Stimulated activated naive B cell treated with anti-CD40 and anti-IgM and Interleukin-4, amounts not matched to agents 10 μg/mL and 1 μg/mL and 100 μg/mL, for 72 hours (primary cell): ENCODE data around the gene SNRK.

ENCODE experiments used
- ATAC-seq, 2 donors: fragments of 150-1000 bp; cut with Tn5 transposase; replicated peaks; 2 replicates each; pipeline ENCODE4 v1.10.0; 2021; ENCODE audit warnings: moderate library complexity in 1 of 2
- DNase-seq: peaks from one replicate; pipeline ENCODE4 v3.0.0; 2021
- H3K27ac Mint-ChIP-seq: one replicate; pipeline ENCODE4 v1.8.0; 2022; ENCODE audit warnings: mild to moderate bottlenecking, mixed read lengths
- H3K27me3 Mint-ChIP-seq, 2 donors: one replicate each; pipeline ENCODE4 v1.8.0; 2022; ENCODE audit warnings: mixed read lengths in 2 of 2
- H3K36me3 Mint-ChIP-seq, 2 donors: one replicate each; pipeline ENCODE4 v1.8.0; 2022; ENCODE audit warnings: mixed read lengths in 2 of 2, mild to moderate bottlenecking in 1 of 2
- H3K4me1 Mint-ChIP-seq, 2 donors: one replicate each; pipeline ENCODE4 v1.8.0; 2022; ENCODE audit warnings: mixed read lengths in 2 of 2, mild to moderate bottlenecking in 1 of 2
- H3K4me3 Mint-ChIP-seq, 2 donors: one replicate each; pipeline ENCODE4 v1.8.0; 2022; ENCODE audit warnings: mild to moderate bottlenecking in 2 of 2, mixed read lengths in 2 of 2, moderate library complexity in 1 of 2
- H3K9me3 Mint-ChIP-seq, 2 donors: one replicate each; pipeline ENCODE4 v1.8.0; 2022; ENCODE audit warnings: mixed read lengths in 2 of 2, mild to moderate bottlenecking in 1 of 2

SNRK gene

DNA sequence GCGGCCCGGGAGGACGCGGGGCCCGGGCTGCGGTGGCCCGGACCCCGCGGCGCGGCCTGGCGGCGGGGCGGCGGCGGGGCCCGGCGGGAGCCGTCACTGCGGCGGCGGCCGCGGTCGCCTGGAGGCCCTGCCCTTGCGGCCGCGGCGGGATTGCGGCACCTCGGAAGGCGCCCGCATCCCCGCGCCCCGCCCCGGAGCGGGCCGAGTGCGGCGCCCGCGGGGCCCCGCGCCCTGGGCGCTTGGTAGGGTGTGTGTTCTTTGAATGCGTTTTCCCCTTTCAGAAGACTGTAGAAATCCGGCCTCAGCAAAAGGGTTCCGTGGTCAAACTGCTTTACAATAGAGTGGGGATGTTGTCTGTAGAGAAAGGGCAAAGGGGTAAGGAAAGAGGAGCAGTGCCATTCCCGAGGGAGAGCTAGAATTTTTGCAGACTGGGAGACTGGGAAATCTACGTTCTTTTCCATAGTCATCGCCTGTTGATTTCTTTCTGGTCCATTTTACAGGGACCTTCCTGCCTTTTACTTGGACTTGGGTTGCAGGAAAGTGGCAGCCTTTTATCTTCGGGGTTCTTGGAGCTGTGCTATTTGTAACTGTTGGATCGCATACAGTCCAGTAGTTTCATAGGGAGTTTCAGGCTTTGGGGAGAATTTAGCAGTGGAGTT, 630 bp downstream of the SNRK start:
- H3K27ac Mint-ChIP-seq: peak overlapping the region; percentile 21
- H3K4me3 Mint-ChIP-seq: peak overlapping the region; percentile 81 to 90
- H3K27me3 Mint-ChIP-seq: peaks cover 0 to 4% of the 10 kb centered on the region in 2 donors
- H3K4me1 Mint-ChIP-seq: peaks cover 30 to 46% of the 10 kb centered on the region in 2 donors
- DNase-seq (no peak), ATAC-seq (peak; percentile 30 to 47)
- peaks cover 11 to 13% of the 10 kb centered on the region in 2 donors for H3K36me3 Mint-ChIP-seq
- H3K9me3 Mint-ChIP-seq: no peaks in the 10 kb centered on the region

DNA sequence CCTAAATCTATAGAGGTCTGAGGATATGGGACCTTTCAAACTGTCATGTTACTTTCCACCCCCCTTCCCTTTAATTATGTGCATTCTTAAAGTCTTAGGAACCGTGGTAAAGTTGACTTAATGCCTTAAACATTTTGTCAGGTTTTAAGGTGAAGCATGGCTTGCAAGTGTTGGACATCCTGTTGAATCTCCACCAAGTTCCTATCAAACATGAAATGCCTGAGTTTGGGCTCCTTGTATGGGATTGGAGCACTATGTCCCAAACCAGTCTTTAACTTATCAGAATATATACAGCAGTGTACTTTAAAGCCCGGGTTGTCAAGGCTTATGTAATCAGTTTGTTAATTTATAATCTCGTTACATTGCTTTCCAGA, 1.1 kb downstream of the SNRK start:
- Mint-ChIP-seq H3K9me3 (no peaks in the 10 kb centered on the region), H3K36me3 (peaks cover 11 to 14% of the 10 kb centered on the region in 2 donors), H3K4me3 (peak overlapping the region; percentile 81 to 90), H3K27ac (peak overlapping the region; percentile 21), H3K27me3 (peaks cover 0 to 4% of the 10 kb centered on the region in 2 donors), H3K4me1 (peaks cover 32 to 50% of the 10 kb centered on the region in 2 donors)
- DNase-seq (no peak), ATAC-seq (no peak)

- Mint-ChIP-seq H3K4me1 (peaks cover 36 to 58% of the 10 kb centered on the region in 2 donors), H3K36me3 (peaks cover 13 to 20% of the 10 kb centered on the region in 2 donors), H3K27me3 (no peaks in the 10 kb centered on the region), H3K27ac (peak overlapping the region; percentile 52), H3K4me3 (peak overlapping the region; percentile 73 to 81), H3K9me3 (no peaks in the 10 kb centered on the region)
- no peak for ATAC-seq
- DNase-seq: no peak
Measured at GRCh38 chr3:43288366-43288765, 2.0 kb downstream of the SNRK start.

DNA sequence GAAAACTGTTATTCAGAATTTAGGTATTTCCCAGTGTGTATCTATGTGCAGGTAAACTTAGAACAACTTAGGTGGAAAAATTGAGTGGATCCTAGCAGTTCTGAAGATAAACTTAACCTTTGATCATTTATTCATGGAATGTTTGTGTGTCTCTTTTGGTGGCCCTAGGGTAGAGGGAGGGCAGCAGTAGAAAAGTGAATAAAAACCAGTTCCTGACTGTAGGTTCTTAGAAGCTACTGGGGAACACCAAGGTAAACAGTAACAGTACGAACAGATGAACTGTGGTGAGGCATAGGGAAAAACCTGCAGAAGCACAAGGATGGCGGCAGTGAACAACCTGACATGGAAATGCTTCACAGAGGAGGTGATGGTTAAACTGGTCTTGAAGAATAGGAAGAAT, 2.5 kb downstream of the SNRK start:
- Mint-ChIP-seq H3K27ac (peak overlapping the region; percentile 52), H3K36me3 (peaks cover 13 to 20% of the 10 kb centered on the region in 2 donors), H3K4me3 (peak overlapping the region; percentile 73 to 81), H3K9me3 (no peaks in the 10 kb centered on the region), H3K4me1 (peaks cover 36 to 58% of the 10 kb centered on the region in 2 donors), H3K27me3 (no peaks in the 10 kb centered on the region)
- ATAC-seq (no peak), DNase-seq (no peak)

DNA sequence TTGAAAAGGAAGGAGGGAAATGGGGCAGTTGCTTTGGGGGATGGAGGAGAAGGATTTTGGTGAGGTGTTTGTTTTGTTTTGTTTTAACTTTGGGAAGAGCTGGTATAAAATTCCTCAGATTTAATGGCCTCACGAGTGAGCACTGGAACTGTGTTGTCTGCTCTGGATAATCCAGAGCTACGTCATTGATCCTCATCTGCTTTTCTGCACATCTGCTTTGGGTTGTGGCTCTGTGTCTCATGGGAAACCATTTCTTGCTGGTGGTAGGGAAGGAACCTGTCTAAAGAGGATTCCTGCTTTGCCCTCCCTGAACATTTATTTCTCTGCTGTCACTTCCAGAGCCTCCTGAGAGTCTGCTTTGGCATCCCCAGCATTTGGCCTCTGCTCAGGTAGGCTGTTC, 3.1 kb downstream of the SNRK start:
- H3K27ac Mint-ChIP-seq: peak overlapping the region; percentile 52
- DNase-seq: no peak
- no peaks in the 10 kb centered on the region for H3K9me3 Mint-ChIP-seq
- peak overlapping the region; percentile 73 to 81 for H3K4me3 Mint-ChIP-seq
- H3K4me1 Mint-ChIP-seq: peaks cover 36 to 58% of the 10 kb centered on the region in 2 donors
- peaks cover 13 to 20% of the 10 kb centered on the region in 2 donors for H3K36me3 Mint-ChIP-seq
- H3K27me3 Mint-ChIP-seq: no peaks in the 10 kb centered on the region
- ATAC-seq: no peak

- DNase-seq (no peak), ATAC-seq (no peak)
- no peaks in the 10 kb centered on the region for H3K27me3 Mint-ChIP-seq
- no peaks in the 10 kb centered on the region for H3K9me3 Mint-ChIP-seq
- peak overlapping the region; percentile 73 to 81 for H3K4me3 Mint-ChIP-seq
- H3K27ac Mint-ChIP-seq: no peak overlapping the region
- peaks cover 13 to 20% of the 10 kb centered on the region in 2 donors for H3K36me3 Mint-ChIP-seq
- H3K4me1 Mint-ChIP-seq: peaks cover 37 to 60% of the 10 kb centered on the region in 2 donors
Measured at GRCh38 chr3:43289841-43290470, 3.6 kb downstream of the SNRK start.

- Mint-ChIP-seq H3K9me3 (no peaks in the 10 kb centered on the region), H3K27ac (peak overlapping the region; percentile 32), H3K4me1 (peaks cover 37 to 66% of the 10 kb centered on the region in 2 donors), H3K4me3 (peak overlapping the region in 1 of 2 donors; percentile 64), H3K36me3 (peaks cover 13 to 20% of the 10 kb centered on the region in 2 donors), H3K27me3 (no peaks in the 10 kb centered on the region)
- DNase-seq: no peak
- no peak for ATAC-seq
Measured at GRCh38 chr3:43290956-43291355, 4.6 kb downstream of the SNRK start.

DNA sequence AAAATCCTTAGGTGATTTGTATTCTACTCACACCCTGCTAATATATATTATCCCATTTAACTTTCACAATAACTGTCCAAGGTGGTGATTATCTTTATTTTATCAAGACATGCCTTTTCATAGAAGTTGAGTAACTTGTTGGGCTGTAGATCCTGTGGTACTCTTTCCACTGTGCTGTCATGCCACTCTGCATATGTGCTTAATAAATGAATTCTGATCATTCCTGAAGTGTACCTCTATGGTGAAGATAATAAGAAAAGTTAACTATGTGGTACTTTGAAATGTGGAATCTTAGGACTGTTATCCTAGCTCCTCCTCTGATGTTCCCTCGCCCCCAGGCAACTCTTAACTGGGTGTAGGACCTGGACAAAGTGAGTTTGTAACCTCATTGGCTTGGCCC, 5.2 kb downstream of the SNRK start:
- Mint-ChIP-seq H3K27me3 (no peaks in the 10 kb centered on the region), H3K27ac (peak overlapping the region; percentile 49), H3K9me3 (no peaks in the 10 kb centered on the region), H3K4me1 (peaks cover 39 to 71% of the 10 kb centered on the region in 2 donors), H3K4me3 (no peak overlapping the region), H3K36me3 (peaks cover 13 to 20% of the 10 kb centered on the region in 2 donors)
- no peak for ATAC-seq
- no peak for DNase-seq

DNA sequence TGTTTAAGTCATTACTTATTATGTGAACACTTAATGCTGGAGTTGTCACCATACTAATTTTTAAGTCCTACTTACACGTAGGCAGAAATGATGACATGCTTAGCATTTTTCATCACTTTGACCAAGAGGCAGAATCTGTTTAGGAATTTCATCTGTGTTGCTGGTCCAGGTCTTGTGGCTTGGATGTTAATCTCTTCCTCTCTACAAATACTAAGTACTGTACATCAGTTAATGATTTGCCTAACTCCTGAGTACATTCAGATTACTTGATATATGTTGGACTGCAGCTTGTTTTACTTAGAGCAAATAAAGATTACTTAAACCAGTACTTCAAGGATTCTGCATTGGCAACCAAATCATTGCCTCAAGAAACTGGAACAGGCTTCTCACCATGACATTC, 8.6 kb downstream of the SNRK start:
- no peak for DNase-seq
- peaks cover 40 to 81% of the 10 kb centered on the region in 2 donors for H3K4me1 Mint-ChIP-seq

GRCh38 chr3:43296565-43296964, 10.2 kb downstream of the SNRK start:
- ATAC-seq: peak; percentile 97 to 99
- H3K4me3 Mint-ChIP-seq: peak overlapping the region; percentile 52 to 63
- peaks cover 8 to 14% of the 10 kb centered on the region in 2 donors for H3K36me3 Mint-ChIP-seq
- no peaks in the 10 kb centered on the region for H3K9me3 Mint-ChIP-seq
- H3K27ac Mint-ChIP-seq: no peak overlapping the region
- H3K27me3 Mint-ChIP-seq: no peaks in the 10 kb centered on the region
- DNase-seq: peak; percentile 18
- H3K4me1 Mint-ChIP-seq: peaks cover 29 to 65% of the 10 kb centered on the region in 2 donors

More for the DNA sequence above, 8.6 kb downstream of the SNRK start:
- no peak overlapping the region for H3K4me3 Mint-ChIP-seq
- H3K27ac Mint-ChIP-seq: peak overlapping the region; percentile 26
- H3K9me3 Mint-ChIP-seq: no peaks in the 10 kb centered on the region
- H3K27me3 Mint-ChIP-seq: no peaks in the 10 kb centered on the region
- peaks cover 11 to 17% of the 10 kb centered on the region in 2 donors for H3K36me3 Mint-ChIP-seq
- ATAC-seq: no peak

DNA sequence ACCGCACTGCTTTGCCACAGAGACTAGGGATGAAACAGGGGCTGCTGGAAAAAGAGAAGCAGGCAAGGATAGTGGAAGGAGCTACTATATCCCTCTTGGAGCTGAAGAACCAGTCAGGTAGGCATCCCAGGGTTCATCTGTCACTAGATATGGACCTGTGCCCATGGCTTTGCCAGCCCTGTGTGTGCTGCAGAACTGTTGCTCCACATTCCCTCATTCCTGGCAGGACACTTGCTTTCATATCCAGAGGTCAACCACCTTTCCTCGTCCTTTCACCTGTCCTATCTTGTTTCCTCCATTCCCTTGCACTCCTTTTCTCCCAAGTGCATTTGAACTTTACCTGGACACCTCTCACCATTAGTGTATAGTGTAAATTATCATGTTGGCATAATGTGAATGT, 12.0 kb downstream of the SNRK start:
- H3K9me3 Mint-ChIP-seq: no peaks in the 10 kb centered on the region
- peak overlapping the region; percentile 81 for H3K27ac Mint-ChIP-seq
- ATAC-seq (no peak), DNase-seq (no peak)
- H3K36me3 Mint-ChIP-seq: peaks cover 13 to 14% of the 10 kb centered on the region in 2 donors
- peak overlapping the region in 1 of 2 donors; percentile 5 for H3K4me3 Mint-ChIP-seq
- peaks cover 26 to 59% of the 10 kb centered on the region in 2 donors for H3K4me1 Mint-ChIP-seq
- no peaks in the 10 kb centered on the region for H3K27me3 Mint-ChIP-seq

DNA sequence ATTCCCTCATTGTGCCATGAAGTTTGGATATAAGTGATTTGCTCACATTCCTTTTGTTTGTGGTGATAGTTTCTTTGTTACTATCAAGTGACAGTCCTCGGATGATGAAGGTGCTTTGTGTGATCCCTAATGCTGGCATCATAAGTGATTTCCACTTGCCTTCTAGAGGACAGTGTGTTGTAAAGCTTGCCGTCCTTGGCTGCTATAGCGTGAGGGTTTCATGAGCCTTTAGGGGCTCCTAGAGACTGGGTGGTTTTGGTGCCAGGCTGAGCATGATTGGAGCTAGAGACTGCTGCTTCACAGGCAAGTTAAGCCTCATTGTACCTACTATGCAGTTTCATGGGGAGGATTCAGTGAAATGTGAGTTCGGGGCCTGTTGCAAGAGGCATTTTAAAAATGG, 12.4 kb downstream of the SNRK start:
- DNase-seq: no peak
- Mint-ChIP-seq H3K36me3 (peaks cover 16 to 18% of the 10 kb centered on the region in 2 donors), H3K27me3 (no peaks in the 10 kb centered on the region), H3K9me3 (no peaks in the 10 kb centered on the region), H3K27ac (peak overlapping the region; percentile 81), H3K4me3 (no peak overlapping the region), H3K4me1 (peaks cover 27 to 62% of the 10 kb centered on the region in 2 donors)
- no peak for ATAC-seq

DNA sequence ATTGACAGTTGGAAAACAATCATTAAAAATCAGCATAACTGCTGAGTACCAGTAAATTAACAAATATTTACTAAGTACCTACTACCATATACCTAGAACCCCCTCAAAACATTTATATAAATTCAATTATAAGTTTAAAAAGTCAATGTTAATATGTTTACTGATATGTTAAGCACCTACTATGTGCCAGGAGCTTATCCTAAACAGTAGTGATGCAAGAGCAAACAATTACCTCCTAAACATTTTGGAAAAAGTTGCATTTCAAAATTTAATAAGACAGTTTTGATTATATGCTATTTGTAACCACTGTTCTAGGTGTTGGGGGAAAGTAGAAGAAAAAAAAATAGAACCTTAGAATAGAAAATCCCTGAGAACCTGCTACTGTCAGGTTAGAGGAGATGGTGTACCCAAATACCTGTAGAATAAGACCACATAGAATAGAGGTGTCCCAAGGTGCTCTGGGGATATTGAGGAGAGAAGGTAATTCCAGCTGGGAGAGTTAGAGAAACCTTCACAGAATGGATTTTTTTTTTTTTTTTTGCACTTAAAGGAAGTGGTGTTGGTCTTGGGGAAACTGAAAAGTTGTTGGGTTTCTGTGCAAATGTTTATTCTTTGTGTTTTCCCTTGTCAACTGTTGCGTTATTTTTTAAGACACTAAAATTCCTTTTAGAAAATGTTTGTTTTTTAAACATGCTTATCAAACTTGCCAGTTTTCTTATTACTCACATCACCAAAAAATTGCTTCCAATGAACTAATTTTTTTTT, 16.0 kb downstream of the SNRK start:
- Mint-ChIP-seq H3K4me1 (peaks cover 25 to 58% of the 10 kb centered on the region in 2 donors), H3K36me3 (peaks cover 26 to 32% of the 10 kb centered on the region in 2 donors), H3K9me3 (no peaks in the 10 kb centered on the region), H3K27ac (no peak overlapping the region), H3K27me3 (no peaks in the 10 kb centered on the region), H3K4me3 (no peak overlapping the region)
- ATAC-seq: no peak
- no peak for DNase-seq

- H3K27ac Mint-ChIP-seq: no peak overlapping the region
- no peak overlapping the region for H3K4me3 Mint-ChIP-seq
- peaks cover 0 to 1% of the 10 kb centered on the region in 2 donors for H3K9me3 Mint-ChIP-seq
- ATAC-seq (no peak), DNase-seq (no peak)
- peaks cover 20 to 57% of the 10 kb centered on the region in 2 donors for H3K4me1 Mint-ChIP-seq
- no peaks in the 10 kb centered on the region for H3K27me3 Mint-ChIP-seq
- peaks cover 25 to 43% of the 10 kb centered on the region in 2 donors for H3K36me3 Mint-ChIP-seq
Measured at GRCh38 chr3:43304126-43304525, 17.8 kb downstream of the SNRK start.
